Measurements from ENCODE around the gene OBSCN. TPM values are rescaled to one million over a fixed set of nuclear protein-coding genes. Genes with fewer than 3 reads are reported as not detected.

Gene OBSCN
- total RNA-seq, 2 experiments from 2014 or later: 5.7 to 10.4 TPM

DNA sequence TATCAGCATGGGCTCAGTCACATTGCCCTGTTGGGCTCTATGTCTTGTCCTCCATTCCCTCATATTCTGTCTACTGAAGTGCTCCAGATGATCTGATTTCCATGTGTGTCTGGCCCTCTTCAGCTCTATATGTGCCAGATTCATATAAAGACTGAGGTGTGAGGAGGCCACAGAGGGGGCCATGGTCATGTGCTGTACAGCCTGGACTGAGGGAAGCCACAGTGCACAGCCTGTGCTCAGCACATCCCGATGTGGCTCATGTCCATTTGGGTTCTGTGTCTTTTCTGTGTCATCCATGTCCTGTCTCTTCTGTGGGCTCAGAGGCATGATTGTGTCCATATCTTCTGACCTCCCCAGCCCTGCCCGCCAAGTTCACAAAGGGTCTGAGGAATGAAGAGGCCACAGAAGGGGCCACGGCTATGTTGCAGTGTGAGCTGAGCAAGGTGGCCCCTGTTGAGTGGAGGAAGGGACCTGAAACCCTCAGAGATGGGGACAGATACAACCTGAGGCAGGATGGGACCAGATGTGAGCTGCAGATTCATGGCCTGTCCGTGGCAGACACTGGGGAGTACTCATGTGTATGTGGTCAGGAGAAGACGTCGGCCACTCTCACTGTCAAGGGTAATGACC, 97.0 kb downstream of the OBSCN start:
- no peak overlapping the region for H3K4me3 Mint-ChIP-seq
- CTCF ChIA-PET: no interaction called here

DNA sequence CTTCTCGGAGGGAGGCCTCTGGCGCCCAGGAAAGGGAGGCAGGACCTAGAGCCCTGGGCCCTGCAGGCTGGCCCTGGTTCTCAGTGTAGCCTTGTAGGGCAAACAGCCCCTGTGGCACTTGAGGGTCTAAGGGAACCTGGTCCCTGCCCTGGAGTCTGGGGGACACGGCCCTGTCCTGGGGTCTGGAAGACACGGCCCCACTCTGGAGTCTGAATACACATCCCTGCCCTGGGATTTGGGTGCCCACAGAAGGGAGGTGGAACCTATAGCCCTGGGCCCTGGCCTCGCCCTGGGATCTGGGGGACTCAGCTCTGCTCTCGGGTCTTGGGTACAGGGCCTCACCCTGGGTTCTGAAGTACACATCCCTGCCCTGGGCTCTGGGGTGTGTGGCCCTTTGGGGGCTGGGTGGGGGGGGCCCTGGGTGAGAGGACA, 97.9 kb downstream of the OBSCN start:
- Mint-ChIP-seq H3K27ac (no peak overlapping the region), H3K4me1 (no peaks in the 10 kb centered on the region), H3K27me3 (no peaks in the 10 kb centered on the region), H3K9me3 (ENCODE audit: low read depth) (peaks cover 18% of the 10 kb centered on the region), H3K36me3 (peaks cover 14% of the 10 kb centered on the region), H3K4me3 (no peak overlapping the region)
- no peak for DNase-seq
- CTCF ChIA-PET: no interaction called here
- ATAC-seq: no peak

More for the DNA sequence above, 97.0 kb downstream of the OBSCN start:
- peaks cover 19% of the 10 kb centered on the region for H3K9me3 Mint-ChIP-seq (ENCODE audit: low read depth)
- no peaks in the 10 kb centered on the region for H3K4me1 Mint-ChIP-seq
- DNase-seq (no peak), ATAC-seq (no peak)
- H3K27me3 Mint-ChIP-seq: no peaks in the 10 kb centered on the region
- H3K36me3 Mint-ChIP-seq: peaks cover 17% of the 10 kb centered on the region
- H3K27ac Mint-ChIP-seq: no peak overlapping the region

DNA sequence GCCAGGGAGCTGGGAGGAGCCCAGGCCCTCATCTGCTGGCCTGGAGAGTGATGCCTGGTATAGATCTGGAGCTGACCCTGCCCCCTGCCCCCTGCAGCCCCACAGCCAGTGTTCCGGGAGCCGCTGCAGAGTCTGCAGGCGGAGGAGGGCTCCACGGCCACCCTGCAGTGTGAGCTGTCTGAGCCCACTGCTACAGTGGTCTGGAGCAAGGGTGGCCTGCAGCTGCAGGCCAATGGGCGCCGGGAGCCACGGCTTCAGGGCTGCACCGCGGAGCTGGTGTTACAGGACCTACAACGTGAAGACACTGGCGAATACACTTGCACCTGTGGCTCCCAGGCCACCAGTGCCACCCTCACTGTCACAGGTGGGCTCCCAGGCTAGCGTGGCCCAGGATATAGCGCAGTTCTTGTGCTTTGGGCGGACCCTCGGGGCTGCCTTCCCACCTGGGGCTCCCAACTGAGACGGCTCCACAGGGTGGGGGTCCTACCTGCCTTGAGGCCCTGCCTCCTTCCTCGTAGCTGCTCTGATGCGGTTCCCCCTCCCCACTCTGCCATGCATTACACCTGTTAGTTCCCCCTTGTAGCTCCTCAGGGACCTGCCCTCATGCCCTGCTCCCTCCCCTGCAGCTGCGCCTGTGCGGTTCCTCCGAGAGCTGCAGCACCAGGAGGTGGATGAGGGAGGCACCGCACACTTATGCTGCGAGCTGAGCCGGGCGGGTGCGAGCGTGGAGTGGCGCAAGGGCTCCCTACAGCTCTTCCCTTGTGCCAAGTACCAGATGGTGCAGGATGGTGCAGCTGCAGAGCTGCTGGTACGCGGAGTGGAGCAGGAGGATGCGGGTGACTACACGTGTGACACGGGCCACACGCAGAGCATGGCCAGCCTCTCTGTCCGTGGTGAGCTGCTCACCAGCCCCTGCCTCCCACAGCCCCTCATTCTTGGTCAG, 98.7 kb downstream of the OBSCN start:
- CTCF ChIA-PET: no interaction called here
- Mint-ChIP-seq H3K4me3 (no peak overlapping the region), H3K36me3 (peaks cover 11% of the 10 kb centered on the region), H3K27me3 (no peaks in the 10 kb centered on the region), H3K4me1 (no peaks in the 10 kb centered on the region), H3K9me3 (ENCODE audit: low read depth) (peaks cover 12% of the 10 kb centered on the region), H3K27ac (no peak overlapping the region)
- ATAC-seq: no peak
- DNase-seq: no peak

DNA sequence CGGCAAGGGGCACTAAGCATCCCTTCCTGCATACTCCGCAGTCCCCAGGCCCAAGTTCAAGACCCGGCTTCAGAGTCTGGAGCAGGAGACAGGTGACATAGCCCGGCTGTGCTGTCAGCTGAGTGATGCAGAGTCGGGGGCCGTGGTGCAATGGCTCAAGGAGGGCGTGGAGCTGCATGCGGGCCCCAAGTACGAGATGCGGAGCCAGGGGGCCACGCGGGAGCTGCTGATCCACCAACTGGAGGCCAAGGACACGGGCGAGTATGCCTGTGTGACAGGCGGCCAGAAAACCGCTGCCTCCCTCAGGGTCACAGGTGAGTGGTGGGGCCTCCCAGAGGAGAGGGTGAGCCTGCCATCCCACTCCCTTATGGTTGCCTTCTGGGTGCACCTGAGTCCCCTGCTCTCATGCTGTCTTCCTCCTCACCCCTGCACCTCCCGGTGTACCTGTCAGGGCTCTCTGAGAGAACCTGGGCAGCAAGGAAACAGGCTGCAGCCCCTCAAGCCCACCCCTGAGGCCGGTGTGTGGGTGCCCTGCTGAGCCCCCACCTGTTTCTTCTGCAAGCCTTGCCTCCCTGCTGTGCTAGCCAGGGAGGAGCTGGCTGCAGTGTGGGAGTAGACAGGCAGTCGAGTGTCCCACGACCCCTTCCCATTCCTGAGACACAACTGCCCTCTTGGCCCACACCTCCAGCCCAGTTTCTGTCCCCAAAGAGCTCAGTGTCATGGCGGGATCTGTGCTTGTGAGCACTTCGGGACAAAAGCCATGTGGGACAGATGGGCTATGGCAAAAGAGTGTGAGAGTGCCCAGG, 99.6 kb downstream of the OBSCN start:
- Mint-ChIP-seq H3K27me3 (no peaks in the 10 kb centered on the region), H3K4me1 (no peaks in the 10 kb centered on the region), H3K36me3 (peaks cover 5% of the 10 kb centered on the region), H3K4me3 (no peak overlapping the region), H3K27ac (no peak overlapping the region), H3K9me3 (ENCODE audit: low read depth) (peaks cover 7% of the 10 kb centered on the region)
- CTCF ChIA-PET: no interaction called here
- ATAC-seq: no peak
- no peak for DNase-seq

DNA sequence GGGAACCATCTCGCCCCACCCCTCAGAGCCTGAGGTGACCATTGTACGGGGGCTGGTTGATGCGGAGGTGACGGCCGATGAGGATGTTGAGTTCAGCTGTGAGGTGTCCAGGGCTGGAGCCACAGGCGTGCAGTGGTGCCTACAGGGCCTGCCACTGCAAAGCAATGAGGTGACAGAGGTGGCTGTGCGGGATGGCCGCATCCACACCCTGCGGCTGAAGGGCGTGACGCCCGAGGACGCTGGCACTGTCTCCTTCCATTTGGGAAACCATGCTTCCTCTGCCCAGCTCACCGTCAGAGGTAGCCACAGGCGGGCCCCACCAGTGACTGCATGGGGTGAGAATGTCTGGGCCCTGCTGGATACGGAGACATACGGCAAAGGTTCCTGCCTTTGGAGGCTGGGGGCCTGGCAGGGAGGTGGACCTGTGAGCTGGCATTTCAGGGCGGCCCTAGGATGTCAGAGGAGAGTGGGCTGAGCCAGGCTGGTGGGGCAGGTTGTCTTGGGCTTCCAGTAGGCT, 100.3 kb downstream of the OBSCN start:
- ATAC-seq (no peak), DNase-seq (no peak)
- H3K27me3 Mint-ChIP-seq: no peaks in the 10 kb centered on the region
- no peak overlapping the region for H3K27ac Mint-ChIP-seq
- CTCF ChIA-PET: no interaction called here
- peaks cover 2% of the 10 kb centered on the region for H3K36me3 Mint-ChIP-seq
- H3K4me3 Mint-ChIP-seq: no peak overlapping the region
- H3K4me1 Mint-ChIP-seq: no peaks in the 10 kb centered on the region
- peaks cover 6% of the 10 kb centered on the region for H3K9me3 Mint-ChIP-seq (ENCODE audit: low read depth)

DNA sequence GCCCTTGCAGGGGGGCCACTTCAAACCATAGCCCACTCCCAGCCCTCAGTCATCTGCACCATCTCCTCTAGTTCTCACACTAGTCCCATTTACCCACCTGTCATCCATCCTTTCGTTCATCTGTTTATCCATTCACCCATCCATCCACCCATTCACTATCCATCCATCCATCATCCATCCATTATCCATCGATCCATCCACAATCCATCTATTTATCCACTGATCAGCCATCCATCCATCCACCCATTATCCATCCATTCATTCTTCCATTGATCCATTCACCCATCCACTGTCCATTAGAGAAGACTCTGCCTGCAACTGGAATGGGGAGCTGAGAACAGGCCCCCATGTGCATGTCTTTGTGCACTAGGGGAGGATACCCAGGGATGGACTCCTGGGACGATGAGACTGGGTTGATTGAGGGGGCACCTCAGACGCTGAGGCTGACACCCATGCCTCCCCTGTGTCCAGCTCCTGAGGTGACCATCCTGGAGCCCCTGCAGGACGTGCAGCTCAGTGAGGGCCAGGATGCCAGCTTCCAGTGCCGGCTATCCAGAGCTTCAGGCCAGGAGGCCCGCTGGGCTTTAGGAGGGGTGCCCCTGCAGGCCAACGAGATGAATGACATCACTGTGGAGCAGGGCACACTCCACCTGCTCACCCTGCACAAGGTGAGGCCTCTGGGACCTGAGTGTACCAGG, 100.9 kb downstream of the OBSCN start:
- Mint-ChIP-seq H3K4me3 (no peak overlapping the region), H3K4me1 (no peaks in the 10 kb centered on the region), H3K27me3 (no peaks in the 10 kb centered on the region), H3K36me3 (peaks cover 2% of the 10 kb centered on the region), H3K27ac (no peak overlapping the region), H3K9me3 (ENCODE audit: low read depth) (peaks cover 6% of the 10 kb centered on the region)
- CTCF ChIA-PET: no interaction called here
- DNase-seq: no peak
- no peak for ATAC-seq

DNA sequence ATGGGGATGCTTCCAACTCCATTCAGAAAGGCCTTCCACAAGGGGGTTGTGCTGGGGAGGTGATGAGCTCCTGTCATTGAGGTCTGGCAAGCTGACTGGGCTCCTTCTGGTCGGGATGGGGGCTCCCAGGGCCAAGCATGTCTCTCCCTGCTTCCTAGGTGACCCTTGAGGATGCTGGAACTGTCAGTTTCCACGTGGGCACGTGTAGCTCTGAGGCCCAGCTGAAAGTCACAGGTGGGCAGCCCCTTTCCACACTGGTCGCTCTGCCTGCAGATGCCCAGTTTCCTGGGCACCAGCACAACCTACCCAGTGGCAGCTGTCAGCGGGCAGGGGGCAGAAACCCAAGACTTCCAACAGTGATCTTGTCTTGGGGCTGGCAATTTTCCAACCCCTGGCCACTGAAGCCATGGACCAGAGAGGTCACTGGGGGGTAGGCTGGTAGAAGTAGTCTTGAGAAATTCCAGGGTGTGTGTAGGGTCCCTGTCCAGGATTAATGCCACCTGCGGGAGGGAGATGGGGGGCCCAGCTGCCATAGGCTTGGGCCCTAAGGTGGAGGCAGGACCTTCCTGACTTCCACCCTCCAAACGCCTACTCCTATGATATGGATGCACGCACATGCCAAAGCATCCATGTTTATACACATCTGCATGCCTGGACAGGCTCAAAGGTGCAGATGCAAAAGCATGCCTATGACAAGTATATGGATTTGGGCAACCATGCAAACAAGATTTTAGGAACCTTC, 101.7 kb downstream of the OBSCN start:
- DNase-seq: no peak
- Mint-ChIP-seq H3K9me3 (ENCODE audit: low read depth) (peaks cover 4% of the 10 kb centered on the region), H3K4me3 (no peak overlapping the region), H3K4me1 (no peaks in the 10 kb centered on the region), H3K36me3 (peaks cover 1% of the 10 kb centered on the region), H3K27ac (no peak overlapping the region), H3K27me3 (no peaks in the 10 kb centered on the region)
- no peak for ATAC-seq
- CTCF ChIA-PET: no interaction called here

DNA sequence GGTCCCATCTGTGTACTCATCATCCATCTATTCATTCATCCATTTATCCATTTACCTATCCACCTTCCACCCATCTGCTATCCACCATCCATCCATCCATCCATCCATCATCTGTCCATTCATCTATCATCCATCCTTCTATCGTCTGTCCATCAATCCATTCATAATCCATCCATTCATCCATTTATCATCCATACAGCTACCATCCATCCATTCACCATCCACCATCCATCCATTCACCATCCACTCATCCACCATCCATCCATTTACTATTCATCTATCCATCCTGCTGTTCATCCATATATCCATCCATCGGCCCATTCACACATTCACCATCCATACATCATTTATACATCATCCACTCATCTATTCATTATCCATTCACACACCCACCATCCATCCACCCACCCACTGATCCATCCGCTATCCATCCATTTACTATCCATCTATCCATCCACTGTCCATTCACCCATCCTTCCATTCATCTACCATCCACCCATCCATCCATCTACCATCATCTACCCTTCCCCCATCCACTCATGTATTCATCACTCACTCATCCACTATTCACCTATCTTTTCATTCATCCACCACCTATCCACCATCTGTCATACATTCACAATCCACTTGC, 102.4 kb downstream of the OBSCN start:
- Mint-ChIP-seq H3K4me3 (no peak overlapping the region), H3K27me3 (no peaks in the 10 kb centered on the region), H3K27ac (no peak overlapping the region), H3K36me3 (no peaks in the 10 kb centered on the region), H3K9me3 (ENCODE audit: low read depth) (peaks cover 2% of the 10 kb centered on the region), H3K4me1 (no peaks in the 10 kb centered on the region)
- ATAC-seq: no peak
- CTCF ChIA-PET: no interaction called here
- DNase-seq: no peak

DNA sequence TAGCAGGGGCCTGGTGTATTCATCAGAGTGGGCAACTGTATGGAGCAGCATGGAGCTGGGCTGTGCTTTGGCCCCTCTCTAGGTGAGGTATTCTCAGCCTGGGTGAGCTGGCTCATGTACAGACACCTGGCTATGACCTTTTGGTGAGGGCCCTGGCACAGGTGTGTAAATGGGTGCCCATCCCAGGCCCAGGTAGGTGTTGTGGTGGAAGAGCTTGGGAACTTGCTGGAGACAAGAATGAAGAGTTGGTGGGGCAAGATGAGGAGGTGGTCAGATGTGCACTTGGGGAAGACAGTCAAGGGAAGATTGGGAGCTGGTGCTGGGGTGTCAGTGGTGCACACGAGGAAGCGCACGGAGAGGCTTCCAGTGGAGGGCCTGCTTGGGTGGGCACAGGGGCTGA, 103.2 kb downstream of the OBSCN start:
- Mint-ChIP-seq H3K4me3 (no peak overlapping the region), H3K27ac (no peak overlapping the region), H3K4me1 (no peaks in the 10 kb centered on the region), H3K36me3 (no peaks in the 10 kb centered on the region), H3K27me3 (no peaks in the 10 kb centered on the region), H3K9me3 (ENCODE audit: low read depth) (peaks cover 2% of the 10 kb centered on the region)
- CTCF ChIA-PET: no interaction called here
- no peak for ATAC-seq
- DNase-seq: no peak

DNA sequence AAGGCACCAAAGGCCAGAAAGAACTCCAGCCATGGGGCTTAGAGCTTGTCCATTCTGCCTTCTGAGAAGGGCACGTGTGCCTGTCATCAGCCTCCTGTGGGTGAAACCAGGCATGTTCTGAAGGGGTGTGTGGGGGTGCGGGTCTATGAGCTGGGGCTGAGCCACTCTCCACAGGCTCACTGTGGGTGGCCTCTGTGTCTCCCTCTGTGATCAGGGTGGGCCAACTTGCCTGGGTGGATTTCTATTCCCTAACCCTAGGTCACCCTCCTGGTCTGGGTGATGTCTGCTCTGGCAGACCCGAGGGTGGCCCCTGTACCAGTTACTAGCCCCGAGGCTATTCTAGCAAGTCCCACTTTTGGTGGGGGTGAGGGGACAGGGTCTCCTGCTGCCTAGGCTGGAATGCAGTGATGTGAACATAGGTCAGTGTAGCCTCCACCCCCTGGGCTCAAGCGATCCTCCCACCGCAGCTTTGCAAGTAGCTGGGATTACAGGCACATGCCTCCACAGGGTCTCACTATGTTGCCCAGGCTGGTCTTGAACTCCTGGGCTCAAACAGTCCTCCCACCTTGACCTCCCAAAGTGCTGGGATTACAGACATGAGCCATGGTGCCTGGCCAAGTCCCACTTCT, 104.4 kb downstream of the OBSCN start:
- peaks cover 2% of the 10 kb centered on the region for H3K9me3 Mint-ChIP-seq (ENCODE audit: low read depth)
- CTCF ChIA-PET: interaction anchor here (0.6 kb wide), 1 partner anchor 116 kb away, joined by 3 read pairs; no protein-coding TSS in a partner anchor
- ATAC-seq (no peak), DNase-seq (no peak)
- H3K4me1 Mint-ChIP-seq: no peaks in the 10 kb centered on the region
- no peaks in the 10 kb centered on the region for H3K27me3 Mint-ChIP-seq
- no peak overlapping the region for H3K4me3 Mint-ChIP-seq
- H3K36me3 Mint-ChIP-seq: no peaks in the 10 kb centered on the region
- no peak overlapping the region for H3K27ac Mint-ChIP-seq

DNA sequence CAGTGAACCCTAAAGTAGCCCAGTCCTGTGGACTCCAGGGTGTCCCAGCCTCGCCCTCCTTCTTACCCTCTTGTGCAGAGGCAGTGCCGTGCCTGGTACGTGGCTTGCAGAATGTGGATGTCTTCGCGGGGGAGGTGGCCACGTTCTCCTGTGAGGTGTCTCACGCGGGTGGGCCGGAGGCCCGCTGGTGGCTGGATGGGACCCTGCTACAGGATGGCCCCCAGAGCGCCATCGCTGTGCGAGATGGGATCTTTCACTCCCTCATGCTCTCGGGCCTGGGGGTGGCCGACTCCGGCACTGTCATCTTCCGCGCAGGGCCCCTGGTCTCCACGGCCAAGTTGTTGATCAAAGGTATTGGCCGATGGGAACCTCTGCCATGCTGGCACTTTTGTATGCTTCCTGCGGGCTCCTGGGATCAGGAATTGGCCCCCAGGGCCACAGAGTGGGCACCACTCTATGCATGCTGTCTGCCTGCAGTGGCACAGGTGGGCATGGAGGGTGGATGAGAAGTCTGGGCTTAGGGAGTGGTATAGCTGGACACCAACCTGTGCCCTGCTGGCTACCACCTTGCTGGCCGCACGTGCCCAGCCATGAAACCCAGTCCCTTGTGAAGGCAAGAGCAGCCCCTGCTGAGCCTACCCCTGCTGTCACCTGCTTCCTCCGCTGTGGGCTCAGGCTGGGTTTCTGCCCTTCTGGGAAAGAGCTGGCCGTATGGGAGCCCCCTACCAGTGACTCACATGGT, 105.9 kb downstream of the OBSCN start:
- Mint-ChIP-seq H3K9me3 (ENCODE audit: low read depth) (peaks cover 2% of the 10 kb centered on the region), H3K4me1 (no peaks in the 10 kb centered on the region), H3K27me3 (no peaks in the 10 kb centered on the region), H3K36me3 (no peaks in the 10 kb centered on the region), H3K4me3 (no peak overlapping the region), H3K27ac (no peak overlapping the region)
- no peak for DNase-seq
- CTCF ChIA-PET: no interaction called here
- ATAC-seq: no peak
